ENCODE measurements around the gene PRPH2. TPM values are rescaled to one million over a fixed set of nuclear protein-coding genes. Genes with fewer than 3 reads are reported as not detected.

The PRPH2 gene
- polyA plus RNA-seq, 4 donors, result 1.8 to 6.9 (median 3.4) TPM

DNA sequence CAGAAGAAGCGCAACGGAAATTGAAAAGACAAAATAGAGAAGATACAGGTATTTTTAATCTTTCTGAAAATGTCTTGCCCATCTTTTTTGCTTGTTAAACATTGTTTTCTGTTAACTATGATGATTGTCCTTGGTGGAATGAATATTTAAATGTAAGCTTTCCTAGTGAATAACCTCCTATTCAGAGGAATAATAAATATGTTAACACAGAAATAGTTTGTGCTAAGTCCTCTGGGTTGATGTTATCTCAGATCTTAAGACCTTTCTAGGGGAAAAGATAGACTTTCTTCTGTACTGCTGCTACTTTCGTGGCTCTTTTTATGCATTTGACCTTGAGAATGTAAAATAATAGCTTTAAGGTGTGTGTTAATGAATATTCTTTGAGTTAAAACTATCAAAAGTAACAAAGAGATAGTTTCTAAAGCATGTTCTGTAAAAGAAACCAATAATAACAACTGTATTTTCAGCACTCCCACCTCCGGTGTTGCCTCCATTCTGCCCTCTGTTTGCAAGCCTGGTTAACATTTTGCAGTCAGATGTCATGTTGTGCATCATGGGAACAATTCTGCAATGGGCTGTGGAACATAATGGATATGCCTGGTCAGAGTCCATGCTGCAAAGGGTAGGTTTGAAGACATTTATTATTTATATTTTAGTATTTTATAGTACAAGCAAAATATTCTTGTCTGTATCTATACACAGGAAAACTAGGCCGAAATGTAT lies 70.2 kb downstream of the PRPH2 start:
- no peak for DNase-seq (ENCODE audit: low read depth in 4 of 4, low spot score in 3 of 4)

Other genes starting within 250 kb of the PRPH2 start
- gene UBR2, start 158.6 kb downstream of the PRPH2 start, polyA plus RNA-seq (ENCODE audit: insufficient read length in 4 of 4), result 10 to 100 TPM; 20.7 to 31.7 (median 28.8) TPM
- 10 to 100 TPM; 16.4 to 23.7 (median 21.2) TPM for gene TBCC, start 23.5 kb upstream of the PRPH2 start, polyA plus RNA-seq (ENCODE audit: insufficient read length in 4 of 4)
- gene BICRAL, start 59.5 kb upstream of the PRPH2 start, polyA plus RNA-seq (ENCODE audit: insufficient read length in 4 of 4), result 10 to 100 TPM; 15.3 to 16.6 (median 16.4) TPM
- 100 to 1,000 TPM in 2 of 4 donors, 10 to 100 TPM in 2; 90.9 to 128 (median 105) TPM for gene RPL7L1, start 157.0 kb upstream of the PRPH2 start, polyA plus RNA-seq (ENCODE audit: insufficient read length in 4 of 4)
- gene PTCRA, start 193.5 kb upstream of the PRPH2 start, polyA plus RNA-seq (ENCODE audit: insufficient read length in 4 of 4), result under 1 TPM in 1 of 4 donors, not detected in 3; 0.47 TPM
- gene CNPY3, start 206.9 kb upstream of the PRPH2 start, polyA plus RNA-seq (ENCODE audit: insufficient read length in 4 of 4), result 10 to 100 TPM; 52.3 to 64.9 (median 59.1) TPM
- gene GNMT, start 238.2 kb upstream of the PRPH2 start, polyA plus RNA-seq (ENCODE audit: insufficient read length in 4 of 4), result 1 to 10 TPM in 1 of 4 donors, under 1 TPM in 3; 0.45 to 2.0 (median 0.64) TPM